ENCODE results near the gene BOC.

DNA sequence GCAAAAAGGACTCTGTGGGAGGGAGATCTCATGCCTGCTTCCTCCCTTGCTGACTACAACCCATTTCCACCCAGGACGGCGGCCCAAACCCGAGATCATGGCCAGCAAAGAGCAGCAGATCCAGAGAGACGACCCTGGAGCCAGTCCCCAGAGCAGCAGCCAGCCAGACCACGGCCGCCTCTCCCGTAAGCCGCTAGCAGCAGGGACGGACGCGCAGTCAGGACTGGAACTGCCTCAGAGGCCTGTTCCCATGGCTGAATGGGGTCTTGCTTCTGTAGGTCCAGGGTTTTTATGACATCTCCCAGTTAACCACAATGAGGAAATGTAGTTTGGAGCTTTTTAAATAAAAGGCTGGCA, 67.2 kb downstream of the BOC start:
- no peak for TF ChIP-seq MXI1 (IDR thresholded peaks at IDR 0.05; ENCODE audit: borderline replicate concordance, low read depth, low read length)
- TF ChIP-seq CTCF (conservative IDR thresholded peaks at IDR 0.05; ENCODE audit: low read depth, low read length), result no peak
- TF ChIP-seq CEBPB (IDR thresholded peaks at IDR 0.05; ENCODE audit: low read depth, low read length), result no peak
- TF ChIP-seq POLR2A (IDR thresholded peaks at IDR 0.05; ENCODE audit: low read depth, low read length), result no peak
- no peak for TF ChIP-seq RAD21 (IDR thresholded peaks at IDR 0.05; ENCODE audit: low read length)
- no peak for TF ChIP-seq USF2 (IDR thresholded peaks at IDR 0.05; ENCODE audit: low read depth, low read length)
- no peak for TF ChIP-seq CHD1 (IDR thresholded peaks at IDR 0.05; ENCODE audit: low read depth, low read length)
- TF ChIP-seq MAFK (IDR thresholded peaks at IDR 0.05; ENCODE audit: low read depth, low read length), result no peak
- TF ChIP-seq BHLHE40 (IDR thresholded peaks at IDR 0.05; ENCODE audit: low read depth, low read length), result no peak
- no peak for TF ChIP-seq MAZ (IDR thresholded peaks at IDR 0.05; ENCODE audit: borderline replicate concordance, low read depth, low read length)
- TF ChIP-seq RCOR1 (IDR thresholded peaks at IDR 0.05; ENCODE audit: insufficient replicate concordance, low read length), result no peak
- TF ChIP-seq ELK1 (IDR thresholded peaks at IDR 0.05; ENCODE audit: borderline replicate concordance, low read depth, low read length), result no peak
- TF ChIP-seq RFX5 (IDR thresholded peaks at IDR 0.05; ENCODE audit: low read depth, low read length), result no peak
- TF ChIP-seq FOS (IDR thresholded peaks at IDR 0.05; ENCODE audit: low read depth, low read length), result no peak
